GM19395 (cell line): ENCODE results near the gene SYTL3.
"Not testable (repeated sequence)": the region's sequence is repeated elsewhere in the genome, so short reads cannot be mapped to it uniquely, and the experiment has no call there.

Source experiments
- ATAC-seq: cut with Tn5 transposase; IDR thresholded peaks from one replicate; pipeline ENCODE4 v1.9.1; 2021; ENCODE audit warnings: mild to moderate bottlenecking, moderate library complexity; ENCODE audit not compliant: unreplicated experiment

SYTL3 gene

GRCh38 chr6:158649289-158650143 is at the start of gene SYTL3:
TSS of gene SYTL3 (plus strand) at chr6:158650054. CDS start at chr6:158663269, 13,215 bp downstream.
- ATAC-seq, result peak; percentile 50

- ATAC-seq, result no peak
These were observed 46.4 kb upstream of the SYTL3 start for GRCh38 chr6:158603261-158604047.

GRCh38 chr6:158604048-158604406 is 45.8 kb upstream of the SYTL3 start:
- no peak for ATAC-seq

GRCh38 chr6:158605266-158605878 is 44.5 kb upstream of the SYTL3 start:
- ATAC-seq, result no peak

DNA sequence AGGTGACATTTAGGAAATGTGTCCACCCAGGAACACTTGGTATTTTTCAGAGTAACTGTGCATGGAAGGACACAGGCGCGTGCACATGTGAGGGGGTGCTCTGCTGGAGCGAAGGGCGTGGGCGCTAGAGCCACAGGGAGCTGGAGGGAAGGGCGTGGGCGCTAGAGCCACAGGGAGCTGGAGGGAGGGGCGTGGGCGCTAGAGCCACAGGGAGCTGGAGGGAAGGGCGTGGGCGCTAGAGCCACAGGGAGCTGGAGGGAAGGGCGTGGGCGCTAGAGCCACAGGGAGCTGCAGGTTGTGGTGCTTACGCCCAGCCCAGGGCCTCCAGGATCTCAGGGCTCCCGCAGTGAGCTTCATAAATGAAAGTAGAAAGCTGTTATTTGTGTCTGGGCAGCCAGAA is 43.8 kb upstream of the SYTL3 start:
- not testable (repeated sequence) for ATAC-seq

DNA sequence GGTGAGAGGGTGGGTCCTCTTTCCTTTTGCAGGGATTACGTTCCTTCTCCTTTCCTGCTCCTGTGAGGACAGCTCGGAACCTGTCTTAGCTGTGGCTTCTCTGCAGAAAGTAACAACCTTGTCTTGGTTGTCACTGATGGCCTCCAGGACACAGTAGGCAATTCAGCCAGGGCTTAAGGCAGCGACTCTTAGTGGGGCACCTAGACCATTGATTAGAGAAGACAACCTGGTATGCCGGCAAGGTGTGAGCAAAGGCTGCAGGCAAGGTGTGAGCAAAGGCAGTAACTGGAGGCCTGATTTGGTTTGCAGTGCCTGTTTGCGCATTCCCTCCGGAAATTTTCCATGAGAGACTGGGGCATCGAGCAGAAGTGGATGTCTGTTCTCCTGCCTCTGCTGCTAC is 42.9 kb upstream of the SYTL3 start:
- ATAC-seq, result no peak

DNA sequence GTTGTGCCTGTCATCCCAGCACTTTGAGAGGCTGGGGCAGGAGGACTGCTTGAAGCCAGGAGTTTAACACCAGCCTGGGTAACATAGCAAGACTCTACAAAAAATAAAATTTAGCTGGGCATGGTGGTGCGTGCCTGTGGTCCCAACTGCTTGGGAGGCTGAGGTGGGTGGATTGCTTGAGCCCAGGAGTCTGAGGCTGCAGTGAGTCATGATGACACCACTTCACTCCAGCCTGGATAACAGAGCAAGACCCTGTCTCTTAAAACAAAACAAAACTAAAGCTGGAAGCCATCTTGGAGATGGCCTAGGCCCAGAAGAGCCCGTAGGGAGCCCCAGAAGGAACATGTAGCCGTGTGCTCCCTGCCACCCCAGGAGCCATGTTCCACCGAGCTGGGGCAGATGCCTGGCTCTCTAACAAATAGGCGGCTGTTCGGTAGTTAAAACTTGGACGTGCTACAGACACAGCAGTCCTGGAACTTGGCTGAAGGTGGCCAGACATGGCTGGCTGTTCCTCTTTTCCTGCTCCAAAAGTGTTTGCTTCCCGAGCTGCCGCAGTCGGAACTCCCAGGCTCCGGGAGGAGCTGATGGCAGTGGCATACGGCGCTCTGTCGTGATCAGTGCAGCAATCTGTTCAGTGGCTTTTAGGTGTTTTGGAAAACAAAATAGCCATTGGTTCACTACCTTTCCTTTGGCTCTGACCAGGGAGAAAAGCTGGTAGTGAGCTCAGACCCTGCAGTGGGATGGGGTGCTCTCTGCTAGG is 42.3 kb upstream of the SYTL3 start:
- no peak for ATAC-seq

DNA sequence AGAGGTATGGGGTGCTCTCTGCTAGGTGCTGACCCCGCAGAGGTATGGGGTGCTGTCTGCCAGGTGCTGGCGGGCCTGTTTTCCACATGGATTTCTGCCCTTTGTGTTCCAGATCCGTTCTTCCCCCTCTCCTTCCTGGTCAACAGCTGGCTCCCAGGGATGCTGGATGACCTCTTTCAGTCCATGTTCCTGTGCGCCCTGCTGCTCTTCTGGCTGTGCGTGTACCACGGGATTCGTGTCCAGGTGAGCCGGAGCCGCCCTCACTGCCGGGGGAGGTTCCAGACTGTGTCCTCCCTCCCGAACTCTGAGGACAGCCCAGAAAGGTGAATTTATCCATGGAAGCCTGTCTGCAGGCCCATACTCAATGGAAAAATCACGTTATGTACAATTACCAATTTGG is 41.6 kb upstream of the SYTL3 start:
- no peak for ATAC-seq

GRCh38 chr6:158609455-158610155 is 40.2 kb upstream of the SYTL3 start:
- no peak for ATAC-seq

- ATAC-seq, result no peak
These were observed 39.4 kb upstream of the SYTL3 start for GRCh38 chr6:158610319-158610968.

DNA sequence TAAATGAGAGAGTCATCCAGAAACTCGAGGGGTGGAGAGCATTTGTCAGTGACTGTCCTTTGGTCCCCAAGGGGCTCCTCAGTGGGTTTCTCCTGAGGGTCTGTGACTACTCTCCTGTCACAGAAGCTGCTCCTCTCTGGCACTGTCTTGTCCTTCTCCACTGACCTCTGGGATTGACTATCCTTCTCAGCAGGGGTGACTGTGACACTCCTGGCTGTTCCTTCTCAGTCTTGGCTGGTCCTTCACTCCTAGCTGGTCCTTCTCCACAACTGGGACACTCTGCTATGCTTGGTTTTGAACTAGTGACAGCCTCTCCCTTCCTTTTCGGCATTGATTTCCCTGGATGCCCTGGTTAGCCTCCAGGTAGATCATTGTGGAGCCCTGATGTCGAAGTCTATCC is 38.8 kb upstream of the SYTL3 start:
- ATAC-seq, result no peak

DNA sequence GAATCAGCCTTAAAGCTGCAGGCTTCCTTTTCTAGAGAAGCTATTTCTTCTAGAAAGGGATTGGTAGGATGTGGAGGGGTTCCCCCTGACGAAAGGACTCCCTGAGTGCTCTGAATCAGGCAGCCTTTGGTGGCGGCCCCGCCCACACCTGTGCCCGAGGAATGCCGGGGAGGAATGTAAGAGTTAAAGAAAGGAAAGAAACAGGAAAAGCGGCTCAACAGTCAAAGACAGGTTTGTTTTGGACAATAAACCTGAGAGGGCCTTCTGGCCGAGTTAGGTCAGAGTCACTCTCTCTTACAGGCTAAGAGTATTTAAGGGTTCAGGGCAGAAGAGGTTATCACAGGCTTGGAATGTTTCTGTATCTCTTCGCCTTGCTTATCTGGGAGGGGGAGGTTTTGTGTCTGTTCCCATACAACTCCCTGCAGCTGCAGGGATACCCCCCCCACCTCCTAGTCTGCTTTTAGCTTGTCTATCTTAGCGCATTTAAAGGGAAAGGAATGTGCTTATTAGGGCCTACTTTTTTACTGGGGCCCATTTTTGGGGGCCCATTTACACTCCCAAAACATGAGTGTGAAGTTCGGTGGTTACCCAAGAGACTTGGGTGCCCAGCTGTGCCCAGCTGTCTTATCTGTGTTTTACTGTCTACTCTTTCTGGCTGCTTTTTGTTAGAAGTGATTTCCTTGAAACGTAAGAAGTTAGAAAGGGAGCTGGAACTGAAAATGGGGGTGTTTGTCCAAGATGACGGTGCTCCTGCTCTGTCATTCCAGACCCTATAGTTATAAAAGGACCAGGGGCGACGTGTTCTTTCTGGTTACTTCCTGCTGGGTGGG is 38.1 kb upstream of the SYTL3 start:
- no peak for ATAC-seq

DNA sequence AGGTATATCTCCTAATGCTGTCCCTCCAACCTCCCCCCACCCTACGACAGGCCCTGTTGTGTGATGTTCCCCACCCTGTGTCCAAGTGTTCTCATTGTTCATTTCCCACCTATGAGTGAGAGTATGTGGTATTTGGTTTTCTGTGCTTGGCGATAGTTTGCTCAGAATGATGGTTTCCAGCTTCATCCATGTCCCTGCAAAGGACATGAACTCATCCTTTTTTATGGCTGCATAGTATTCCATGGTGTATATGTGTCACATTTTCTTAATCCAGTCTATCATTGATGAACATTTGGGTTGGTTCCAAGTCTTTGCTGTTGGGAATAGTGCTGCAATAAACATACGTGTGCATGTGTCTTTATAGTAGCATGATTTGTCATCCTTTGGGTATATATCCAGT is 35.2 kb upstream of the SYTL3 start:
- ATAC-seq, result not testable (repeated sequence)

GRCh38 chr6:158618289-158618688 is 31.6 kb upstream of the SYTL3 start:
- ATAC-seq, result not testable (repeated sequence)

DNA sequence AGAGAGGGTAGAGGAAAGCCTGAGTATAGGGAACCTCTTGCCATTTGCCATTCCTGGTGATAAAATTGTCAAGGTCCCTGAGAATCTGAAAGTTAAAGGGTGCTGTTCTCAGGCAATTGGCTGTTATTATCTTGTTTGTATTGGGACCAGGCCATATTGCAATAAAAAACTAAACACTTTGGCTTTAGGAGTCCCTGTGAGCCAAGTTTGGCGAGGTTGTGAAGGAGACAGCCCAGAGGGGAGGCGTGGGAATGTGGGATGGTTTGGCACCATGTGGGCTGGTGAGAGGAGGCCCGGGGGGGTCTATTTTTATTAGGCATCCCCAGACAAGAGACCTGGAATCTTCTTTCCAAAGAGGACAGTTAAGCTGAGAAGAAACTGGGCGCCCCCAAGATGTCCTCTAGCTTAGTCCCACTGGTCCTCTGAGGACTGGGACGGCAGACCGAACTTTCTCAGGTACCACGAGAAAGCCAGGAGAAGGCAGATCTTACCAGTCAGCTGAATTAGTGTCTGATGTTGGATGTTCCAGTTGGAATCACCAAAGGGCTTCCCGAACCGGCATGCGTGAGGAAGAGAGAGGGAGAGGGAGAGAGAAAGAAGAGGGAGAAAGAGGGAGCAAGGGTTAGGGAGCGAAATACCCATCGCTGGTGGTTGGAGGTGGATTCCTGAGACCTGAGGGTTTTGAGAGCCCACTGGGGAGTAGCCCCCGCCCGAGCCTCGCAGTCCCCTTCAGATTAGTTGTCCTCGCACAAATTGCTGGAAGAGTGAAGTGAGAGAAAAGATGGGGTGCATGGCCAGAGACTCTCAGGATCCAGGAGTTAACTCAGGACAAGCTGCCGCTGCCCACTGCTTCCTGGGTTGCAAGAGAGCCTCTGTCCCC is 29.7 kb upstream of the SYTL3 start:
- no peak for ATAC-seq

DNA sequence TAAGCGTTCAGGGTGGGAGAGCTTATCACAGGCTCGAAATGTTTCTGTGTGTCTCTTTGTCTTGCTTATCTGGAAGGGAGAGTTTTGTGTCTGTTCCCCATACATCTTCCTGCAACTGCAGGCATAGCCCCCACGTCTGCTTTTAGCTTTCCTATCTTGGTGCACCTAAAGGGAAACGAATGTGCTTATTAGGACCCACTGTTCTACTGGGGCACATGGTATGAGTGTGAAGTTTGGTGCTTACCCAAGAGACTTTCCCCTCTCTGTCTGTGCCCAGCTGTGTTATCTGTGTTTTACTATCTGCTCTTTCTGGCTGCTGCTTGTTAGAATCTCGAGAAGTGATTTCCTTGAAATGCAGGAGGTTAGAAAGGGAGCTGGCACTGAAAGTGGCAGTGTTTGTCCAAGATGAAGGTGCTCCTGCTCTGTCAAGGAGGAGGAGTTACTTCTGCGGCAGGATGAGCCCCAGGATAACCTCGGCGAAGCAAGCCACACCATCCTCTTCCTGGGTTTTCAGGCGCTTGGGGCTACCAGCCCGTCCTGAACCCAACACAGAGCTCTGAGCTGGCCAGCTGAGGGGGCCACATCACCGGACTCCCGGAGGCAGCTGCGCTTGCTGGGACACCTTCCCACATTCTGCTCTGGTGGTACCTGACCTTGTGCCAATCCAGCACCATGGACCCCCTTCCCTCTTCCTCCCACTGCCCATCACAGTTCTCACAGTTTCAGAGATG is 28.7 kb upstream of the SYTL3 start:
- no peak for ATAC-seq
